Measurements from ENCODE around the gene DNHD1.

The DNHD1 gene

DNA sequence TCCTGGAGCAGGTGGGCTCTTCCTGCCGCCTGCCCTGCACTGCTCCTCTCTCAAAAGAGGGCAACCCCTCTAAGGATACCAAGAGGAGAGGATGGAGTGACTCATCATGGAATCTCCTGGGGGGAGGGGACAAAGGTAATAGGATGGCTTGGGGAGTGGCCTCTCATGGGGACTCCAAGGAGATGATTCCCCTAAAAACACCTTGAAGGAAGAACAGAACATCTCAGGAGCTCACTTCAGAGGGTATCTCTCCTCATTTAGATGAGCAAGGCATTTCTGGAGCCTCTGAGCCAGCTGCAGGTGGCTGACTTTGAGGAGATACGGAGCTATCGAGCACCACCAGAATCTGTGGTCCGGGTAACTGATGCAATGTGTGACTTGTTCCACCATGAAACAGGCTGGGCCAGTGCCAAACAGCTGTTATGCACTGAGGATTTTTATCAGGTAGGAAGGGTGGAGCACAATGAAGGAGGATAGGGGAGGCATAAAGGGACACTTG lies 66.1 kb downstream of the DNHD1 start:
- DNase-seq (ENCODE audit: low read depth) = no peak

DNA sequence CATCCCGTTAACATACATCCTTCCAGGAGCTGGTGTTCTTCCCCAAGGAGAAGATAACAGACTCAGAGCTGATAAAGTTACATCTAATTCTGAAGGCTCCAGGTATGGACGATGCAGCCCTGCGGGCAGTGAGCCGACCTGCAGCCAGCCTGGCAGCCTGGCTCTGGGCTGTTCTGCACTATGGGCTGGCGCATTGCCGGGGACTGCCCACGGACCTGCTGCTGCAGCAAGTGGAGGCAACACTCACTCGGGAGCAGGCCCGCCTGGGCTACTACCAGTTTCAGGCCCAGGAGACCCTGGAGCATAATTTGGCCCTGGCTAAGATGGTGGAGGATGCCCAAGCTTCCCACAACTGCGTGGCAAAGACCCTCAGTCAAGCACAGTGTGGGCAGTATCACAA lies 66.6 kb downstream of the DNHD1 start:
- no peak for DNase-seq (ENCODE audit: low read depth)

- DNase-seq (ENCODE audit: low read depth) = no peak
These were observed 68.2 kb downstream of the DNHD1 start for GRCh38 chr11:6565325-6565724.

DNA sequence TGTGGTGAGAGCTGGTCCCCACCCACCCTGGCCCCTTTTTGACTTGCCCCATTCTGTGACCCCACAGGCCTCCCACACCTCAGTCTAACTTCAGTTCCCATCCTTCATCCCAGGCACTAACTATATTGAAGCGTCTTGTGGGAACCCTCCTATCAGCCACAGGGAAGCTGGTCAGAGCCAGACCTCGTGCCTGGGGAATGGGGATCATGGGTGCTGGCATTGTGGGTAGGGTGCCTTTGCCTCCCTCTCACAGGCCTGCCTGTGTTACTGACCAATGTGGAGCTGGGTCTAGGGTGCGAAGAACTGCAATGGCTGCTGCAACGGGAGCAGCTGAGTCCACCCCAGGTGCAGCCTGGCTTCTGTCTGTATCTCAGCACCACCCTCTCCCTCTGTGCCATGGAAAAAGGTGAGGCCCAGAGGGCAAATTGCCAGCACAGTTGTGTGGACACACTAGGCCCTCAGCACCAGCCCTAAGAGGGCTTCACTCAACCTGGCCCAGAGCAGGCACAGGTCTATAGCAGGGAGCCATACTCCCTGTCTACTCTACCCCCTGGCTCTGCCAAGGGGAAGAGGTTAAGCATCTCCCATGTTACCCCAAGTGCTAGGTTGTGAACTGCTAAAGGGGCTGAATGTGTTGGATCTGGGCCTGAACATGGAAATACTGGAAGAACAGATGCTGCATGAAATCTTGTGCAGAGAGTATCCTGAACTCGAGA lies 69.1 kb downstream of the DNHD1 start:
- no peak for DNase-seq (ENCODE audit: low read depth)

DNA sequence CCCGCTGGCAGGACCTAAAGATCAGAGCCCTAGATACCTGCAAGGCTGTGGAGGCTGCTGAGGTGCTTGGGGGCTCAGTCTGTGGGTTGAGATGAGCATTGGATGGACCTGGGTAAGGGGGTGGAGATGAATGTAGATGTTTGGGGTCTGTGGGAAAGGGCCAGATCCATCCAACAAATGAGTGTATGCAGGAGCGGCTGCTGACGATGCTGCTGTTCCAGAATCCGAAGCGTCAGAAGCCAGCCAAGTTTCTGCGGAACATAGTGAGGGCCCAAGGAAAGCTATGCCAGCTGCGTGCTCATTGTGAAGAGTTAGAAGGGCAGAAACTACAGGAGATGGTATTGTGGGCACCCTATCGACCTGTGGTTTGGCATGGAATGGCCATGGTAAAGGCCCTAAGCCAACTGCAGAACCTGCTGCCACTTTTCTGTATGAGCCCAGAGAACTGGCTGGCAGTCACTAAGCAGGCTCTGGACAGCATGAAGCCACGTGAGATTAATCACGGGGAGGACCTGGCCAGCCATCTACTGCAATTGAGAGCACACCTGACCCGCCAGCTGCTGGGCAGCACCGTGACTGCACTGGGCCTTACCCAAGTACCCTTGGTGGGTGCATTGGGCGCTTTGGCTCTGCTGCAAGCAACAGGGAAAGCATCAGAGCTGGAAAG lies 69.8 kb downstream of the DNHD1 start:
- no peak for DNase-seq (ENCODE audit: low read depth)

GRCh38 chr11:6567371-6567745 lies 70.3 kb downstream of the DNHD1 start:
- no peak for DNase-seq (ENCODE audit: low read depth)

GRCh38 chr11:6568191-6568918 lies 71.3 kb downstream of the DNHD1 start:
- DNase-seq (ENCODE audit: low read depth) = peak; percentile 38

GRCh38 chr11:6569706-6570105 lies 72.6 kb downstream of the DNHD1 start:
- DNase-seq (ENCODE audit: low read depth) = no peak

GRCh38 chr11:6570691-6571427 lies 73.8 kb downstream of the DNHD1 start:
- no peak for DNase-seq (ENCODE audit: low read depth)

DNA sequence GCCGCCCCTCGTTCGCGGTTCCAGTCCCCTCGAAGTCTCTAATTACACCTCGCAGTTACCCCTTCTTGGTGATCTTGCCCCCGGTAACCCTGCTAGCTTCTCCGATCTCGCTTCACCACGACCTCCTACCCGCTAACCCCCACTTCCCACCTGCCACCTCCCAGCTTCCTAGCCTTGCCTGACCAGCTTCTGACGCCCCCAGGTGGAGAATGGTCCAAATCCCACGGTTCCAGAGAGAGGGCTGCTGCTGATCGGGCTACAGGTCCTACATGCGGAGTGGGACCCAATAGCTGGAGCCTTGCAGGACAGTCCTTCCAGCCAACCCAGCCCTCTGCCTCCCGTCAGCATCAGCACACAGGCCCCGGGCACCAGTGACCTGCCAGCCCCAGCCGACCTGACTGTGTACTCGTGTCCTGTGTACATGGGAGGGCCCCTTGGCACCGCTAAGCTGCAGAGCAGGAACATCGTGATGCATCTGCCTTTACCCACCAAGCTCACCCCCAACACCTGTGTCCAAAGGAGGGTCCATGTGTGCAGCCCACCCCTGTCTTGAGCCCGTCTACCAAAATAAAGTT lies 74.4 kb downstream of the DNHD1 start:
- no peak for DNase-seq (ENCODE audit: low read depth)

DNA sequence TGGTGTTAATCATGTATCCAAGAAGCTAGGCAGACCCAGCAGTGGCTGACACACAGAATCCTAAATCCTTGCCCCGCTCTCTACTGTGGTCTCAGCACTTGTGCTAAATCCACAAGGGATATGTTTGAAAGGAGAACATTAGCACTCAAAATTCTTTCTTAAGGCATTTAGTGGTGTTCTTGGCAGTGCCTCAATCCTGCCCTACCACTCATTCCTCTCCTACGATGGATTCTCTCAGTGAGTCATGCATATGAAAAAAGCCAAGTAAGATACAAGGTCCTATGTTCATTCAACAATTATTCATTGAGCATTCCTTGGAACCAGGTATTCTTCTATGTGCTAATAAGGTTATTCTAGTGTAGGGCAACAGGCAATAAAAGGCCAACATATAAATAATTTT lies 75.1 kb downstream of the DNHD1 start:
- peak; percentile 44 for DNase-seq (ENCODE audit: low read depth)

- DNase-seq (ENCODE audit: low read depth) = no peak
These were observed 78.0 kb downstream of the DNHD1 start for GRCh38 chr11:6574816-6575715.

GRCh38 chr11:6576471-6577373 lies 79.6 kb downstream of the DNHD1 start:
- peak; percentile 11 for DNase-seq (ENCODE audit: low read depth)

GRCh38 chr11:6578134-6578533 lies 81.1 kb downstream of the DNHD1 start:
- no peak for DNase-seq (ENCODE audit: low read depth)

DNA sequence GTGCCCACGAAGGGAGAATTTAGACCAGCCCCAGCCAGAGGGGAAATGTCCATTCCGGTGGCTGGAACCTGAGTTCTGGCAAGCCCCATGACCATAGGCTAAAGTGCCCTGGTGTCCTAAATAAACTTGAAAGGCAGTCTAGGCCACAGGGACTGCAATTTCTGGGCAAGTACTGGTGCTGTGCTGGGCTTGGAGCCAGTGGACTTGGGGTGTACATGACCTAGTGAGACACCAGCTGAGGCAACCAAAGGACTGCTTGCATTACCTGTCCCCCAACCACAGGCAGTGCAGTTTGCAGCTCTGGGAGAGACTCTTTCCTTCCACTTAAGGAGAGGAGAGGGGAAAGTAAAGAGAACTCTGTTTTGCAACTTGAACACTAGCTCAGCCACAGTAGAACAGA lies 82.6 kb downstream of the DNHD1 start:
- no peak for DNase-seq (ENCODE audit: low read depth)

GRCh38 chr11:6583584-6583983 lies 86.5 kb downstream of the DNHD1 start:
- no peak for DNase-seq (ENCODE audit: low read depth)

- no peak for DNase-seq (ENCODE audit: low read depth)
These were observed 87.4 kb downstream of the DNHD1 start for GRCh38 chr11:6584528-6584927.

DNA sequence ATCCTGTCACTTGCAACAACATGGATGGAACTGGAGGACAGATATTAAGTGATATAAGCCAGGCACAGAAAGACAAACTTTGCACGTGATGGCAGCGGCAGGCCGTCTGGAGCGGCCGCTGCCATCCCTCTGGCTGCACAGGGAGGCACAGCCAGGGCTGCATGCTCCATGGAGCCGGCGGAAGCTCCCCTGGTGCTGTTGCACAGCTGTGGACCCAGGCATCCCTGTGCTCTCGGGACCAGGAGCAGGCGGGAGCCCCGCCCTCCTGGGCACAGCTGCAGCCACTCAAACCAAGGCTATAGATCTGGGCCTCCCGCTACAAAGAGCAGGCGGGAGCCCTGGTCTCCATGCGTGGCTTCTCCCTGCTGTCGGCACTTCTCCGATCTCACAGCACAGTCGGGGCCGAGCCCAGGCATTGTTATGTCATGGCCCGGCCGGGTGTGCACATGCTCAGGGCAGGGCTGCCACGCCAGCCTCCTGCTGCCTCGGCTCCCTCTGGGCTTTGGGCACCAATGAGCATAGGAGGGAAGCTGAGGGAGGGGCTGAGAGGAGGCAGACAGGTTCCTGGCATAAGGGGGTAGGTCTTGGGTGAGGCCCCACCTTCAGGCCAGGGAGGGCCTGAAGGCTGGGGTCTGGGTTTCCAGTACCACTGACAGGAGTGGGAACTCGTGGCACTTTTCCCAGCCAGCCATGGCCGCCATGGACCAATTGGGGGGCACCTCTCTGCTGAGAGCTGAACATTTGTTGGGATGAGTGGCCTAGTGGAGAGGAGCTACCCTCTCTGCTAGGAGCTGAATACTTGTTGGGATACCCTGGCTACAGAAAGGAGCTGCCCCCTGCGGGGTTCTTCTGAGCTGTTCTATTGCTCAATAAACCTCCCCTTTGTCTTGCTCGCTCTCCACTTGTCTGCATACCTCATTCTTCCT lies 89.6 kb downstream of the DNHD1 start:
- no peak for DNase-seq (ENCODE audit: low read depth)
